ENCODE measurements around the gene DGKI.

Gene DGKI

GRCh38 chr7:137574812-137575211 lies 272.0 kb downstream of the DGKI start:
- Histone ChIP-seq H3K9ac (ENCODE audit: low read length) (no peak overlapping the region), H3K36me3 (ENCODE audit: control insufficient read depth, low read depth, low read length) (no peaks in the 10 kb centered on the region), H3K9me3 (ENCODE audit: control insufficient read depth, low read depth, low read length) (no peaks in the 10 kb centered on the region), H3K4me1 (ENCODE audit: control insufficient read depth, low read depth, low read length) (peaks cover 3% of the 10 kb centered on the region), H3K27me3 (ENCODE audit: control insufficient read depth, insufficient read depth, low read length) (no peaks in the 10 kb centered on the region), H3K4me3 (ENCODE audit: low read length) (no peak overlapping the region), H3K27ac (ENCODE audit: low read length) (no peak overlapping the region)

DNA sequence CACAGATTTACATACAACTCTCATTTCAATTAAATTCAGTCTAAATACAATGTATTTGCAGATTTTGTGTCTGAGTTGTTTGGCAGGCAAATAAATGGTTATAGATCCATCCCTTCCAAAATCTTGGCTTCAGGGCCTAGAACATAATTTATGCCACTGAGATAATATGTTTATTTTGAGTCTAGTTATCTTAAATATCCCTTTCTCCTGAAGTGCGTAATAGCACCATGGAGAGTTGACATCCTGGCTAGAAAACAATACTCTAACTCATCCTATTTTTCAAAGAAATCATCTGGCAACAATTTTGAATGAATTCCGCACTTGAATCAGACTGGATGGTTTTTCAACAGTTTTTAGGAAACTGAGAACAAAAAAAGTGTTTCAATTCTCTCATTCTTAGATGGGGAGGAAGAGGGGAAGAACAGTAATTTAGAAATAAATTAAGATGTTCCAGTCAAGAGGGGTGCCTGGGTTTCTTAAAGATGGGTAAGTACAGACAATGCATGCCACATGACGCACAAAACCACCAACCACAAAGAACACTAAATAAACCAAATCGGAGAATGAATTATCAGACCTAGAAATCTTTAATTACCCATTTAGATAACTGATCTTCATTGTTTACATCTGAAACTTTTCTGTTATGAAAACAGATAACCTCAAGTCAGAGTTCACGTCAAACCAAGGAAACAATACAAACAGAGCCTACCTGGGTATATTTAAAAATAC lies 274.6 kb downstream of the DGKI start:
- no peak overlapping the region for H3K9ac ChIP-seq (ENCODE audit: low read length)
- H3K9me3 ChIP-seq (ENCODE audit: control insufficient read depth, low read depth, low read length), result no peaks in the 10 kb centered on the region
- no peak overlapping the region for H3K4me3 ChIP-seq (ENCODE audit: low read length)
- H3K4me1 ChIP-seq (ENCODE audit: control insufficient read depth, low read depth, low read length), result no peaks in the 10 kb centered on the region
- no peak overlapping the region for H3K27ac ChIP-seq (ENCODE audit: low read length)
- no peaks in the 10 kb centered on the region for H3K27me3 ChIP-seq (ENCODE audit: control insufficient read depth, insufficient read depth, low read length)
- no peaks in the 10 kb centered on the region for H3K36me3 ChIP-seq (ENCODE audit: control insufficient read depth, low read depth, low read length)

DNA sequence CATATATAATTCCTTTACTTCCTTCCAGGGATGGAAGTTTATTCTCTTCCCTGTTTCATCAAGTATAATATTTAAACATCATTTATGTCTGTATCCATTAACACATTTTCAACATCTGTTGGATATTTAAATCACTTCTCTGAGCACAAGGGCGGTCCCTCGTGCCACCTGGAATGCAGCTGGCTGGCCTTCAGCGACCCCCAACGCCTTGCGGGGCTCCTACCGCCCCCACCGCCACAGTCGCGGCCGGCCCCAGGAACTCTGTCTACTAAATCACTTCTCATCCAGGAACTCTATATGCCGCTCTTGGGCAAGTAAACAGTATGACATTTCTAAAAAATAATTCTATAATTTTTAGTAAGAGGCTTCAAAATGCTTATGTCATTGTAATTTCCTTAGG lies 282.1 kb downstream of the DGKI start:
- Histone ChIP-seq H3K4me1 (ENCODE audit: control insufficient read depth, low read depth, low read length) (no peaks in the 10 kb centered on the region), H3K9me3 (ENCODE audit: control insufficient read depth, low read depth, low read length) (no peaks in the 10 kb centered on the region), H3K27ac (ENCODE audit: low read length) (no peak overlapping the region), H3K4me3 (ENCODE audit: low read length) (no peak overlapping the region), H3K36me3 (ENCODE audit: control insufficient read depth, low read depth, low read length) (no peaks in the 10 kb centered on the region), H3K27me3 (ENCODE audit: control insufficient read depth, insufficient read depth, low read length) (no peaks in the 10 kb centered on the region), H3K9ac (ENCODE audit: low read length) (no peak overlapping the region)

GRCh38 chr7:137563981-137564380 lies 282.8 kb downstream of the DGKI start:
- Histone ChIP-seq H3K9me3 (ENCODE audit: control insufficient read depth, low read depth, low read length) (no peaks in the 10 kb centered on the region), H3K36me3 (ENCODE audit: control insufficient read depth, low read depth, low read length) (no peaks in the 10 kb centered on the region), H3K4me1 (ENCODE audit: control insufficient read depth, low read depth, low read length) (no peaks in the 10 kb centered on the region), H3K4me3 (ENCODE audit: low read length) (no peak overlapping the region), H3K27me3 (ENCODE audit: control insufficient read depth, insufficient read depth, low read length) (no peaks in the 10 kb centered on the region), H3K27ac (ENCODE audit: low read length) (no peak overlapping the region), H3K9ac (ENCODE audit: low read length) (no peak overlapping the region)

- no peak overlapping the region for H3K9ac ChIP-seq (ENCODE audit: low read length)
- H3K27me3 ChIP-seq (ENCODE audit: control insufficient read depth, insufficient read depth, low read length), result no peaks in the 10 kb centered on the region
- H3K27ac ChIP-seq (ENCODE audit: low read length), result no peak overlapping the region
- no peaks in the 10 kb centered on the region for H3K36me3 ChIP-seq (ENCODE audit: control insufficient read depth, low read depth, low read length)
- H3K9me3 ChIP-seq (ENCODE audit: control insufficient read depth, low read depth, low read length), result no peaks in the 10 kb centered on the region
- no peaks in the 10 kb centered on the region for H3K4me1 ChIP-seq (ENCODE audit: control insufficient read depth, low read depth, low read length)
- no peak overlapping the region for H3K4me3 ChIP-seq (ENCODE audit: low read length)
Observed at GRCh38 chr7:137547485-137547884, 299.3 kb downstream of the DGKI start.

DNA sequence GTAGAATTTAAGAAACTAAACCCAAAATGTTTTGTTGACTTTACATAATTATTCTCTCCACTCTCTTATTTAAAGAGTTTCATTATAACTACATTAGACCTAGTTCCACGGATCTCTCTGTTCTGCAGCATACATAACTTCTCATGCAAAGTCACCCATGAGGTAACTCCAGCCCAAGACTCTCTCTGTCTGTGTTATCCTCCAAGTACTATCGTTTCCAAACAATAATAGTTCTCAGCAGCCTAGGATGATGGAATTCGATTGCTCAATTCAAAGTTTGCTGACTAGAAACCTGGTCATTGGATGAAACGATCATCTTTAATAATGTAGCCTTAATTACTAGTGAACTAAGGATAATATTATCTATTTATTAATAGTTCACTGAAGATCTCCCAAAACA lies 300.1 kb downstream of the DGKI start:
- no peaks in the 10 kb centered on the region for H3K9me3 ChIP-seq (ENCODE audit: control insufficient read depth, low read depth, low read length)
- H3K4me3 ChIP-seq (ENCODE audit: low read length), result no peak overlapping the region
- H3K9ac ChIP-seq (ENCODE audit: low read length), result no peak overlapping the region
- H3K4me1 ChIP-seq (ENCODE audit: control insufficient read depth, low read depth, low read length), result no peaks in the 10 kb centered on the region
- no peaks in the 10 kb centered on the region for H3K36me3 ChIP-seq (ENCODE audit: control insufficient read depth, low read depth, low read length)
- H3K27ac ChIP-seq (ENCODE audit: low read length), result no peak overlapping the region
- no peaks in the 10 kb centered on the region for H3K27me3 ChIP-seq (ENCODE audit: control insufficient read depth, insufficient read depth, low read length)

DNA sequence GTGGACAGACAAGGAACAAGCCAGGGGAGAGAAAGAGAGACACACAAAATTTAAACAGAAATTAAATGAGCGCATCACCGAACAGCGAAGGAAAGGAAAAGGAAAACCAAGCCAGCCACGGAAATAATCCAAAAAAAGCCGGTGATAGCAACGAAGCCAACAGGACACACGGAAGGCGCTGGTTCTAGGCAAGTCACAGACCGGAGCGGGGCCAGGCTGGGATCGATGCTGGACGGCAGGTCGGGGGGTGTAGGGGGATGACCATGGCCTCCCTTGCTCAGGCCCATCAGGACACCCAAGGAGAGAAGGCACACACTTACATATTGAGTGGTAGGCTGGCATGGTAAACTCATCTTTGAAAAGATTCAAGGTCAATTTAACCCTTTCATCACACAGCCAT lies 300.8 kb downstream of the DGKI start:
- no peak overlapping the region for H3K9ac ChIP-seq (ENCODE audit: low read length)
- H3K9me3 ChIP-seq (ENCODE audit: control insufficient read depth, low read depth, low read length), result no peaks in the 10 kb centered on the region
- no peaks in the 10 kb centered on the region for H3K36me3 ChIP-seq (ENCODE audit: control insufficient read depth, low read depth, low read length)
- H3K4me1 ChIP-seq (ENCODE audit: control insufficient read depth, low read depth, low read length), result no peaks in the 10 kb centered on the region
- no peaks in the 10 kb centered on the region for H3K27me3 ChIP-seq (ENCODE audit: control insufficient read depth, insufficient read depth, low read length)
- H3K4me3 ChIP-seq (ENCODE audit: low read length), result no peak overlapping the region
- no peak overlapping the region for H3K27ac ChIP-seq (ENCODE audit: low read length)

GRCh38 chr7:137545059-137545716 lies 301.6 kb downstream of the DGKI start:
- no peak overlapping the region for H3K27ac ChIP-seq (ENCODE audit: low read length)
- no peaks in the 10 kb centered on the region for H3K4me1 ChIP-seq (ENCODE audit: control insufficient read depth, low read depth, low read length)
- no peak overlapping the region for H3K4me3 ChIP-seq (ENCODE audit: low read length)
- no peak overlapping the region for H3K9ac ChIP-seq (ENCODE audit: low read length)
- no peaks in the 10 kb centered on the region for H3K9me3 ChIP-seq (ENCODE audit: control insufficient read depth, low read depth, low read length)
- H3K27me3 ChIP-seq (ENCODE audit: control insufficient read depth, insufficient read depth, low read length), result no peaks in the 10 kb centered on the region
- no peaks in the 10 kb centered on the region for H3K36me3 ChIP-seq (ENCODE audit: control insufficient read depth, low read depth, low read length)

DNA sequence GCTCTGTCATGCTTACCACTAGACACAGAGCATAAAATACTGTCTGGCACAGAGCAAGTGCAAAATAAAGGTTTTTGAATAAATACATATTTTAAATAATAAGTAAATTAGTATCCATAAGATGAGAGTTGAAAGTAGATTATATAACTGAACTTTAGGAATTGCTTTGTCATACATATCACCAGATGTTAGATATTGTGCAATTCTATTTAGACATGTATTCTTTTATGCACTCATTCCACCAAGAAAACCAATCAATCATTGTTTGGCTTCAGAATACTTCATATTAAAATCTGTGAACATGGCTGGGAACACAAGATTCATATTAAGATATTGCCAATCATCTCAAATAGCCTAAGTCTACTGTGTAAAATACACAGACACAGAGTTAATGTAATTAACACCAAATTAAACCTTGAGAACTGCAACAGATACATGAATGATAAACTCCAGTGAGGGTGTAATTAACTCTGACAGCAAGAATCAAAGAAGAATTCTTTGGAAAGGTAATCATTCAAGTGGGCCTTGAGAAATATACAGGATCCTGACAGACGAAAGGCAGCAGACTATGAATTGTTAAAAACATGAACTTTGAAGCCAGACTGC lies 302.2 kb downstream of the DGKI start:
- H3K36me3 ChIP-seq (ENCODE audit: control insufficient read depth, low read depth, low read length), result no peaks in the 10 kb centered on the region
- H3K27me3 ChIP-seq (ENCODE audit: control insufficient read depth, insufficient read depth, low read length), result no peaks in the 10 kb centered on the region
- H3K27ac ChIP-seq (ENCODE audit: low read length), result no peak overlapping the region
- H3K9me3 ChIP-seq (ENCODE audit: control insufficient read depth, low read depth, low read length), result no peaks in the 10 kb centered on the region
- no peak overlapping the region for H3K9ac ChIP-seq (ENCODE audit: low read length)
- H3K4me3 ChIP-seq (ENCODE audit: low read length), result no peak overlapping the region
- no peaks in the 10 kb centered on the region for H3K4me1 ChIP-seq (ENCODE audit: control insufficient read depth, low read depth, low read length)

- Histone ChIP-seq H3K36me3 (ENCODE audit: control insufficient read depth, low read depth, low read length) (no peaks in the 10 kb centered on the region), H3K4me1 (ENCODE audit: control insufficient read depth, low read depth, low read length) (no peaks in the 10 kb centered on the region), H3K27me3 (ENCODE audit: control insufficient read depth, insufficient read depth, low read length) (no peaks in the 10 kb centered on the region), H3K9me3 (ENCODE audit: control insufficient read depth, low read depth, low read length) (no peaks in the 10 kb centered on the region), H3K9ac (ENCODE audit: low read length) (no peak overlapping the region), H3K4me3 (ENCODE audit: low read length) (no peak overlapping the region), H3K27ac (ENCODE audit: low read length) (no peak overlapping the region)
Observed at GRCh38 chr7:137539111-137539715, 307.6 kb downstream of the DGKI start.

GRCh38 chr7:137538361-137538762 lies 308.4 kb downstream of the DGKI start:
- Histone ChIP-seq H3K4me3 (ENCODE audit: low read length) (no peak overlapping the region), H3K27ac (ENCODE audit: low read length) (no peak overlapping the region), H3K9ac (ENCODE audit: low read length) (no peak overlapping the region), H3K9me3 (ENCODE audit: control insufficient read depth, low read depth, low read length) (no peaks in the 10 kb centered on the region), H3K27me3 (ENCODE audit: control insufficient read depth, insufficient read depth, low read length) (no peaks in the 10 kb centered on the region), H3K36me3 (ENCODE audit: control insufficient read depth, low read depth, low read length) (no peaks in the 10 kb centered on the region), H3K4me1 (ENCODE audit: control insufficient read depth, low read depth, low read length) (no peaks in the 10 kb centered on the region)

Data from iPS-18a (cell line).